HEK293 (cell line): Measurements from ENCODE around the gene GPR132.
A peak's percentile ranks its signal among the peaks of the same experiment; 100 is the strongest.

Source experiments
- CTCF ChIA-PET: fragments of 350-600 bp; formaldehyde crosslinking; extraction: SDS; loops from one replicate; lab custom pipeline; 2021; ENCODE audit warnings: antibody characterized with exemption; lab: Yijun Ruan, JAX
- POLR2A ChIA-PET: fragments of 300-600 bp; formaldehyde crosslinking; extraction: SDS; loops from one replicate; lab custom pipeline; 2020; ENCODE audit warnings: antibody characterized with exemption, inconsistent platforms; lab: Yijun Ruan, JAX
- H3K27ac ChIP-seq: fragments of 200-500 bp; sonication (Bioruptor generic); 2 replicates; pipeline ENCODE4 v1.5.1; 2014; ENCODE audit warnings: low read depth, low read length, control low read depth, inconsistent platforms; ENCODE audit errors: extremely low read depth
- H3K36me3 ChIP-seq, 2 experiments: fragments of 200-500 bp in 1 of 2; sonication (Bioruptor generic) in 1 of 2; 1 replicate in 1 of 2; 2 replicates in 1 of 2; pipeline ENCODE4 v1.5.1; 2014 to 2017; ENCODE audit warnings: inconsistent platforms in 2 of 2, low read length in 2 of 2; ENCODE audit not compliant: control insufficient read depth in 2 of 2, insufficient read depth in 1 of 2
- H3K4me1 ChIP-seq: fragments of 200-500 bp; sonication (Bioruptor generic); 2 replicates; pipeline ENCODE4 v1.5.1; 2014; ENCODE audit warnings: mild to moderate bottlenecking, low read length, inconsistent platforms; ENCODE audit not compliant: control insufficient read depth, insufficient read depth
- H3K4me3 ChIP-seq: 2 replicates; pipeline ENCODE4 v1.5.1; 2011; ENCODE audit warnings: low read depth, mild to moderate bottlenecking, control low read depth, low read length, moderate library complexity
- H3K9me3 ChIP-seq: fragments of 200-500 bp; sonication (Bioruptor generic); 2 replicates; pipeline ENCODE4 v1.5.1; 2014; ENCODE audit warnings: low read depth, low read length, inconsistent platforms; ENCODE audit not compliant: control insufficient read depth, insufficient read depth
- KLF1 ChIP-seq: fragments of 450-650 bp; formaldehyde crosslinking; IDR thresholded peaks from 2 replicates; pipeline ENCODE4 v1.5.1; 2016; ENCODE audit warnings: missing biosample characterization, missing genetic modification characterization
- KLF7 ChIP-seq: fragments of 450-650 bp; formaldehyde crosslinking; IDR thresholded peaks from 2 replicates; pipeline ENCODE4 v1.5.1; 2016; ENCODE audit warnings: missing biosample characterization, missing genetic modification characterization, borderline replicate concordance
- PBX3 ChIP-seq: sonication (generic); formaldehyde crosslinking; IDR thresholded peaks from 2 replicates; pipeline ENCODE4 v1.8.1; 2022; ENCODE audit warnings: mild to moderate bottlenecking, moderate library complexity, missing genetic modification reagents
- YY1 ChIP-seq: fragments of 450-650 bp; formaldehyde crosslinking; IDR thresholded peaks from 2 replicates; pipeline ENCODE4 v1.5.1; 2018; ENCODE audit warnings: missing biosample characterization, missing genetic modification characterization
- ZBTB17 ChIP-seq: fragments of 450-650 bp; formaldehyde crosslinking; IDR thresholded peaks from 2 replicates; pipeline ENCODE4 v1.5.1; 2016; ENCODE audit warnings: missing biosample characterization, missing genetic modification characterization
- ZBTB44 ChIP-seq: fragments of 450-650 bp; IDR thresholded peaks from 2 replicates; pipeline ENCODE4 v1.5.1; 2018; ENCODE audit warnings: missing biosample characterization, mild to moderate bottlenecking, missing genetic modification characterization
- ZNF157 ChIP-seq: fragments of 450-650 bp; formaldehyde crosslinking; IDR thresholded peaks from 2 replicates; pipeline ENCODE4 v1.5.1; 2016; ENCODE audit warnings: missing biosample characterization, missing genetic modification characterization
- ZNF211 ChIP-seq: fragments of 450-650 bp; formaldehyde crosslinking; IDR thresholded peaks from 2 replicates; pipeline ENCODE4 v1.5.1; 2016; ENCODE audit warnings: low read depth, missing biosample characterization, missing genetic modification characterization
- ZNF214 ChIP-seq: fragments of 450-650 bp; formaldehyde crosslinking; IDR thresholded peaks from 2 replicates; pipeline ENCODE4 v1.5.1; 2017; ENCODE audit warnings: missing biosample characterization, mild to moderate bottlenecking, missing genetic modification characterization, borderline replicate concordance
- ZNF391 ChIP-seq: fragments of 450-650 bp; formaldehyde crosslinking; IDR thresholded peaks from 2 replicates; pipeline ENCODE4 v1.5.1; 2016; ENCODE audit warnings: low read depth, missing biosample characterization, missing genetic modification characterization, borderline replicate concordance
- ZNF501 ChIP-seq: fragments of 450-650 bp; formaldehyde crosslinking; IDR thresholded peaks from 2 replicates; pipeline ENCODE4 v1.5.1; 2016; ENCODE audit warnings: missing biosample characterization, missing genetic modification characterization
- ZNF548 ChIP-seq: fragments of 450-650 bp; formaldehyde crosslinking; IDR thresholded peaks from 2 replicates; pipeline ENCODE4 v1.5.1; 2016; ENCODE audit warnings: missing biosample characterization, missing genetic modification characterization
- ZNF600 ChIP-seq: fragments of 450-650 bp; formaldehyde crosslinking; IDR thresholded peaks from 2 replicates; pipeline ENCODE4 v1.5.1; 2016; ENCODE audit warnings: missing biosample characterization, missing genetic modification characterization
- ZNF747 ChIP-seq: fragments of 450-650 bp; formaldehyde crosslinking; IDR thresholded peaks from 2 replicates; pipeline ENCODE4 v1.5.1; 2016; ENCODE audit warnings: missing biosample characterization, missing genetic modification characterization
- ZNF76 ChIP-seq: fragments of 450-650 bp; formaldehyde crosslinking; IDR thresholded peaks from 2 replicates; pipeline ENCODE4; 2016; ENCODE audit warnings: low read depth, missing biosample characterization, missing genetic modification characterization, borderline replicate concordance
- ZNF785 ChIP-seq: fragments of 450-650 bp; formaldehyde crosslinking; IDR thresholded peaks from 2 replicates; pipeline ENCODE4 v1.5.1; 2016; ENCODE audit warnings: missing biosample characterization, missing genetic modification characterization
- ZNF830 ChIP-seq: fragments of 450-650 bp; IDR thresholded peaks from 2 replicates; pipeline ENCODE4 v1.5.0; 2018; ENCODE audit warnings: missing biosample characterization, missing genetic modification characterization, low read depth, mild to moderate bottlenecking, moderate library complexity
- ZSCAN4 ChIP-seq: fragments of 450-650 bp; formaldehyde crosslinking; IDR thresholded peaks from 2 replicates; pipeline ENCODE4 v1.5.1; 2017; ENCODE audit warnings: missing biosample characterization, missing genetic modification characterization

Gene GPR132

GRCh38 chr14:105071326-105071725 is 6.1 kb upstream of the GPR132 start:
- no peaks in the 10 kb centered on the region for H3K9me3 ChIP-seq
- no peak overlapping the region for H3K4me3 ChIP-seq
- ChIA-PET CTCF (interaction anchor here (0.5 to 1.8 kb wide), 6 partner anchors 16 to 377 kb away, joined by 3 to 6 read pairs (median 4); no protein-coding TSS in a partner anchor), POLR2A (no interaction called here)
- no peaks in the 10 kb centered on the region for H3K4me1 ChIP-seq
- H3K36me3 ChIP-seq, result no peaks in the 10 kb centered on the region
- no peak overlapping the region for H3K27ac ChIP-seq
- peak; percentile 30; the same call in 1 of the 2 replicates for TF ChIP-seq KLF1 (tag by site-specific recombination)
- no peak for TF ChIP-seq ZBTB17 (tag by site-specific recombination)

GRCh38 chr14:105070760-105071137 is 5.5 kb upstream of the GPR132 start:
- CTCF ChIA-PET, result interaction anchor here (0.6 to 0.9 kb wide), 2 partner anchors 16 to 378 kb away, joined by 3 to 4 read pairs; no protein-coding TSS in a partner anchor
- H3K36me3 ChIP-seq, result no peaks in the 10 kb centered on the region
- TF ChIP-seq ZBTB44, result no peak
- no peak for TF ChIP-seq ZNF391 (tag by site-specific recombination)
- TF ChIP-seq KLF7 (tag by site-specific recombination), result no peak
- TF ChIP-seq ZNF747 (tag by site-specific recombination), result no peak
- no peak for TF ChIP-seq ZNF501 (tag by site-specific recombination)
- no peak for TF ChIP-seq ZNF214 (tag by site-specific recombination)
- TF ChIP-seq ZNF76 (tag by site-specific recombination), result no peak
- TF ChIP-seq ZNF830, result no peak
- no peak for TF ChIP-seq ZNF211 (tag by site-specific recombination)
- TF ChIP-seq ZNF548, result no peak
- no peak for TF ChIP-seq KLF1 (tag by site-specific recombination)
- TF ChIP-seq ZNF157 (tag by site-specific recombination), result no peak
- TF ChIP-seq ZNF785 (tag by site-specific recombination), result no peak
- TF ChIP-seq YY1 (tag by site-specific recombination), result no peak
- no peak for TF ChIP-seq ZNF600
- no peak for TF ChIP-seq PBX3 (CRISPR knock-in tag)
- no peak for TF ChIP-seq ZSCAN4
- H3K4me3 ChIP-seq, result no peak overlapping the region
- POLR2A ChIA-PET, result no interaction called here
- no peak overlapping the region for H3K27ac ChIP-seq
- H3K9me3 ChIP-seq, result no peaks in the 10 kb centered on the region
- H3K4me1 ChIP-seq, result no peaks in the 10 kb centered on the region
